ENCODE measurements around the gene MEX3C. TPM values are rescaled to one million over a fixed set of nuclear protein-coding genes. Genes with fewer than 3 reads are reported as not detected.

Gene MEX3C
- total RNA-seq, 1 donor from 2014 or later: 30.2 TPM

GRCh38 chr18:51192026-51192425 lies 5.5 kb downstream of the MEX3C start:
- DNase-seq (ENCODE audit: low read depth in 2 of 2): no peak

DNA sequence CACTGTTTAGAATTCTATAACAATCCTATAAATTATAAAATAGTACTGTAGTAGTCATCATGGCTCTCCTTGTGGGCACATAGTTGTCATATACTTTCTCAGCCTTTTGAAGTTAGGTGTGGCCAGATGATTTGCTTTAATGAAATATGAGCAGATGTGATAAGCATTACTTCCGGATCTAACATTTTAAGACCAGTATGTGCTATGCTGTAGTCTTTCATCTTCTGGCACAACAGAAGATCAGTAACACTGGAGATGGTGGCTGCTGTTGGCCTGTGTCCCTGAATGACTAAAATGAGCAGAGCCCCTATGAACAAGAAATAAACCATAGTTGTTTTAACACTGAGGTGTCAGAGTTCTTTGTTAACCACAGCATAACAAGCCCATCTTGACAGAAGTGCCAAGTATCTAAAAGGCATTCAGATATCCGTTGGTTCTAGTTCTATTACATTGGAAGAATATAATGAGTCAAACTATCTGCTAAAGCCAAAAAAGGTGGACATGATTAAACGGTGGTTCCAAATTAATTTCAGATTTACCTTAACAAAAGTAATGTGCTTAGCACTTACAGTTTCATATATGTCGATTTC lies 6.3 kb downstream of the MEX3C start:
- DNase-seq (ENCODE audit: low read depth in 2 of 2): no peak

DNA sequence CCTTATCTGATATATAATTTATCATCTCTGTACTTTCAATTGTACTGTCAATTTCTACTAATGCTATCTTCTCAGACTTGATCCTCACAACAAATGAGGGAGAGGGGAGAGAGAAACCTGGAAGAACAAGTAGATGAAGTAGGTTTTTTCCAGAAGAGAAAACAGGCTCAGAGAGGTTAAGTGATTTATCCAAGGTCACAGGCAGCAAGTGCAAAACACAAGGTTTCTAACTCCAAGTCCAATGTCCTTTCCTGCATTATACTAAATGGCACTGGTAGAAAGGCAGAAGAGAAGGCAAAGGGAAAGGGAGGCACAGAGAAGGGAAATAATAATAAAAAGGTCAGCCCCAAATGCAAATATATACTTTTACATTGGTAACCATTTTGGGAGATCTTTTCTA lies 7.5 kb downstream of the MEX3C start:
- no peak for DNase-seq (ENCODE audit: low read depth in 2 of 2)

GRCh38 chr18:51188024-51188701 lies 9.3 kb downstream of the MEX3C start:
- no peak for DNase-seq (ENCODE audit: low read depth in 2 of 2)

- no peak for DNase-seq (ENCODE audit: low read depth in 2 of 2)
Measured at GRCh38 chr18:51185075-51185474, 12.4 kb downstream of the MEX3C start.

DNA sequence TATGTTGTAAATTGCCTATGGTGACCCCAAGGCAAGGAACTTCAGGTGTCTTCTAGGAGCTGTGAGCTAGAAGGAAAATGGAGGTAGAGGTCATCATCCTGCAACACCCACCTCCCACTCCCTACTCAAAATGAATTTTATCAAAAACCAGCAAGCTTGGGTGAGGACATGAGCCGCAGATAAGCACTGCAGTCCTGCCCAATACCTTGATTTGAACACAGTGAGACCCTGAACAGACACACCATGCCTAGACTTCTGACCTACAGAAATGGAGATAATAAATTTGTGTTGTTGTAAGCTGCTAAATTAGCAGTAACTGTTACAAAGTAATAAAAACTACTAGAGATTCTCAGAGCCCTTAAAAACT lies 13.4 kb downstream of the MEX3C start:
- DNase-seq (ENCODE audit: low read depth in 2 of 2): no peak

DNA sequence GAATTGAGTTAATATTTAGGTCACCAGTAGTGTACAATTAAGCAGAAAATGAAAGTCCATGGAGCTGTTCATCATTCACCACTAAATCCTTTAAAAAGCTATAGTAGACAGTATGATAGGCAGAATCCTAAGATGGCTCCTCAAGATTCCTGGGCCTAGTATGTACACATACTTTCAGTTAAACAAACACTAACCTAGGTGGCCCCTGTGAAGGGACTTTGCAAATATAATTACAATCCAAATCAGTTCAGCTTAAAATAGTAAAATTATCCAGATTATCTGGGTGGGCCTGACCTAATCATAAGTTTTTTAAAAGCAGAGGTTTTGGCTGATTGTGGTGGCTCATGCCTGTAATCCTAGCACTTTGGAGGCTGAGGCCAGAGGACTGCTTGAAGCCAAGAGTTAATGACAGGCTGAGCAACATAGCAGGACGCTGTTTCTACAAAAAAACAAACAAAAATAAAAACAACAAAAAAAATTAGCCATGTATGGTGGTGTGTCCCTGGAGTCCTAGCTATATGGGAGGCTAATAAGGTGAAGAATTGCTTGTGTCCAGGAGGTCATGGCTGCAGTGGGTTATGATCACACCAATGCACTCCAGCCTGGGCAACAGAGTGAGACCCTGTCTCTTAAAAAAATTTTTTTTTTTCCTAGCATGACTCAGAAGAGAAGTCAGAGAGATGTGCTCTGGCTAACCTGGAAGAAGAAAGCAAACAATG lies 13.9 kb downstream of the MEX3C start:
- no peak for DNase-seq (ENCODE audit: low read depth in 2 of 2)

DNA sequence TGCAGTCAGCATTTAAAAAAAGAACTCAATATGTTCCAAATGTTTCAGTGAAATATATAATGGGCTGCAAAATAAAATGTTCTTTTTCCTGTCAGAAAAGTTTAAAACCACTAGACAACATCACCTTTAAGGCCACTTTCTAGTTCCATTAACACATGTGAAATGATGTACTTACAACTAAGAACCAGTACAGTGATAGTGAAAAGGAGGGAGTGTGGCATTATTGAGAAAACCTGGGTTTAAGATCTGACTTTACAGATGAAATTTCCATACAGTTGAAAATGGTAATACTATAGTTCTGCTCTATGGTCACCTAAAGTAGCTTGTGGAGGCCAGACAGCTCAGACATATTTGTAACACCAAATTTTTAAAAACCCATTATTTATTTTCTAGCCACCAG lies 14.7 kb downstream of the MEX3C start:
- no peak for DNase-seq (ENCODE audit: low read depth in 2 of 2)

- DNase-seq (ENCODE audit: low read depth in 2 of 2): no peak
Measured at GRCh38 chr18:51171625-51172259, 25.7 kb downstream of the MEX3C start.

GRCh38 chr18:51171223-51171622 lies 26.3 kb downstream of the MEX3C start:
- DNase-seq (ENCODE audit: low read depth in 2 of 2): no peak

GRCh38 chr18:51170664-51171063 lies 26.8 kb downstream of the MEX3C start:
- DNase-seq (ENCODE audit: low read depth in 2 of 2): no peak

DNA sequence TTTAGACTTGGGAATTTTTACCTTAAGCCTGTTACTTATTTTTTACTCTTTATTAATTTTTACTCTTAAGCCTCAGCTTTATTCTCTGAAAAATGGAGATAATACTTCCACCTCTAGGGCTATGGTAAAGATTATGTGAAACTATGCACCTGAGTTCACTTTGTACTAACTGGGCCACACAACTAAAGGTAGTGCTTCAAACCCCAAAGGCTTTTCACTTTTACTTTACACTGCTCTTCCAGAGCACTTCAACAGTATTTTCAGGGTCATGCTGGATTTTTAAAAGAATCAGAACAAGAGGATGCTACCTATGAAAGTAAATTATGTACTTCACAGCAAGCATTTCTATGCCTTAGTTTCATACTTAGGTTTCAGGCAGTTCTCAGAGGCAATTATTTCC lies 27.8 kb downstream of the MEX3C start:
- no peak for DNase-seq (ENCODE audit: low read depth in 2 of 2)

GRCh38 chr18:51168960-51169662 lies 28.4 kb downstream of the MEX3C start:
- DNase-seq (ENCODE audit: low read depth in 2 of 2): no peak

GRCh38 chr18:51168026-51168742 lies 29.3 kb downstream of the MEX3C start:
- no peak for DNase-seq (ENCODE audit: low read depth in 2 of 2)

DNA sequence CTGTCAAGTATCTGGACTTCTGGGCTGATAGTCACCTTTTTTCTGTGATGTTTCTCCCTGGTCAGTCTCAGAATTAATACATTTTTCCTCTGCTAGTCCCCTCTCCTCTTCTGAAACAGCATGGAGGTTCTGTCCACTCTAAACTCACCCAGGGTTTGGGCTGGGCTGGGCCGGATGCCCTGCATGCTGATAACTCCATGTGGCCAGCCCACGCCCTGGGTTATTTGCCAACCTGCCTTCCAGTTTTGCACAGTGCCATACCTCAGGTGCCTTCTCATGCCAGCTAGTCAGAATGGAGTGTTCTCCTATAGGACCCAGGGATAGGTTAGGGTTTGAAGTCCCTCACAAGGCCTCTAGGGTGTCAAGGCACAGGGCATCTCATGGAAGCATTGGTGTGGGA lies 32.2 kb downstream of the MEX3C start:
- no peak for DNase-seq (ENCODE audit: low read depth in 2 of 2)

DNA sequence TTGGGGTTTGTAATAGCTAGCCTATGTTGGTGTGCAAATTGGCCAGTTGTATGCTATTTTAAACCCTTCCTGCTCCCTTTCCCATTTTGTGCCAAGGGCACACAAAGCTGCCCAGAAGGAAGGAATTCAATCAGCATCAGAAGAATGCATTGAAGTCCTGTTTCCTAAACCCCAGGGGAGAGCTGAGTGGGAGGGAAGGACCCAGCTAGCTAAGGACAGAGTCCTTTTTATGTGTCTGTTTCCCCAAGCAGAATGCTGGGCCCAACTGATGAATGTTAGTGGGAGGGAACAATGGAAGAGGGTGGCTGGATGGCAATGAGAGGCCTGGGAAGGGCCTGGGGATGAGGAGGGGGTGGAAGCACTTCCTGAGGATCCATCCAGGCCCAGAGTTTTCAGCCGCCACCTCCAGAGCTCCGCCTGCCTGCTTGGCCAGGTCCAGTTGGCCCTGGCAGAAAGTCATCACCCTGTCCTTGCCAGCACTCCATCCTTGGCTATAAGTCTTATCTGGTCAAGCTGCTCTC lies 32.7 kb downstream of the MEX3C start:
- DNase-seq (ENCODE audit: low read depth in 2 of 2): no peak

DNA sequence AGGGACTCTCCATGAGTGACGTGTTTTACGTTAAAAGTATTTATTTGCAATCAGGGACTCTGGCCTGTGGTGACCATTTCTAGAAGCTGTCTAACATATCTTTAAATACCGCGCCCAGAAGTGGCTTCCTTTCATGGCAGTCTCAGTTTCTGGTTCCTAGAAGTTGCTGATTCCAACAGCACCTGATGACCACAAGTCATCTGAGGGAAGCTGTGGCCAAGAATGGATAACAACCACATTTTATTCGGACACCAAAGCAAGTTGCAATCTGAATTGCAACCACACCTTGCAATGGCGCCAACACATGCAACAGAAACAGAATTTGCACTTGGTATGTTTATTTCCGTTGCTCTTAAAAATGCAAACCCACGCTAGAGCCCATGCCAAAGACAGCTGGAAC lies 33.1 kb downstream of the MEX3C start:
- no peak for DNase-seq (ENCODE audit: low read depth in 2 of 2)

- no peak for DNase-seq (ENCODE audit: low read depth in 2 of 2)
Measured at GRCh38 chr18:51163543-51163942, 33.9 kb downstream of the MEX3C start.

DNA sequence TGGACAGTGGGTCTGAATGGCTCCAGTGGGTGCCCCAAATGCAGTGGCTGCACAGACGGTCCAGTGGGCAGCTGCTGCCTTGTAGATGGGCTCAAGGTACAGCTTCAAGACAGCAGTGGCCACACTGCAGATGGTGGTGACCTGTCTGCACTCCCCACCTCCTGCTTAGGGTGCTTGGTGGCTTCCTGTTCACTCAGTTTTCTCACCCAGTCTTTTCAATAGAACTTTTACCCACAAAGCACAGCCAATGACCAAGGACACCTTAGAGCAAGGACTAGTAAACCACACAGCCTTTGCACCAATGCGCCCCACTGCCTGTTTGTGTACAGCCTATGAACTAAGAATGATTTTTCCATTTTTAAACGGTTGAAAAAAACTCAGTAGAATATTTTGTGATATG lies 34.9 kb downstream of the MEX3C start:
- DNase-seq (ENCODE audit: low read depth in 2 of 2): no peak

DNA sequence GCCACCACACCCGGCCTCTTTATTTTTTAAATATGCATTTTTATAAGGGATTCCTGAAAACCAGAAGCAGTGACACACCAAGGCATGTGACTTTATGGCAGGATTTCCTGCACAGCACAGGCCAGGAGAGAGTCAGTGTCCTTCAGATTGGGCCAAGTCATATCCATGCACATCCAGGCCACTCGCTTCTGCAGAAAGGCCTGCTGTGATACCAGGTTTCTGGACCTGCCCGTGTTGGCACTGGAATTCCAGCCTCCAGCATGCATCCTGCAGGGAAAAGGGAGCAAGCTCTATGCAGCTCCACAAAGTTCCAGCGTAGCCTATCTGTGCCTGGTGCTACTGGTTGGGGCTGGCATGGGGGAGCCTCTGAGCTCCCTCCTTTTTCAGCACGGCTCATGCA lies 36.8 kb downstream of the MEX3C start:
- DNase-seq (ENCODE audit: low read depth in 2 of 2): no peak

- DNase-seq (ENCODE audit: low read depth in 2 of 2): no peak
Measured at GRCh38 chr18:51157215-51157614, 40.3 kb downstream of the MEX3C start.

All from dermis microvascular lymphatic vessel endothelial cell (primary cell).